ENCODE measurements around the gene EXO5. TPM values are rescaled to one million over a fixed set of nuclear protein-coding genes. Genes with fewer than 3 reads are reported as not detected.
A peak's percentile ranks its signal among the peaks of the same experiment; 100 is the strongest.

The EXO5 gene
- total and polyA plus RNA-seq, 2 of the 13 experiments (the other 11 are each of a cell fraction or from before 2014, with no cell fraction given) = 9.9 to 20.5 TPM

DNA sequence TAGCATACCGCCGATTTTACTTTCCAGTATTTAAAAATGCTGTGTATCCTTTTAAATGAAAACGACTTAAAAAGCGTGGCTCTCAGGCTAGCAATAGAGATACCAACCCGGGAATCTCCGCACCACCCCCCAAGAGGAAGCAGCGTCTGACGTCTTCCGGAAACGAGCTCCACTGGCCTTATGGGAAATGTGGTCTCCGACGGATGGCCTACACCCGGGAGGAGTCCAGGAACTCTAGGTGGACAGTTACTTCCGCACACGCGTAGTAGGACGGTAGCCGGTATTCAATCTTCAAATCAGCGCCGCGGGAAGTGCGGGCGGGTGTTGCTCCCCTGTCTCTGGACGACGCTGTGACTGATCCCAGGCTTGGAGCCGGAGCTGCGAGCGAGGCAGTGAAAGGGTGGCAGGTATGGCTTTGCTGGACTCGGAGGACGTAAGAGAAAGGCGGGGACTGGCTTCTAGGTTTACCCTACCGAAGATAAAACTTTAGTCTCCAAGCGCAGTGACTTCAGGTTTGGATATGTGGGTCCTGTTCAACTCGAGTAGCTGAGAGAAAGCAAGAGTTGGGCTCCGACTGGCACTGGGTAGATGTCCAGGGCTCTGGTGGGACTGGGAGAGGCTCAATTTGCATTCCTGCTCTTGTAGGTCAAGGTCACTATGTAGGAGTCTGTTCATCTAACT is 23.0 kb downstream of the EXO5 start, which contains the start of gene ZNF684 (continued):
- TF ChIP-seq, protein P1, sequence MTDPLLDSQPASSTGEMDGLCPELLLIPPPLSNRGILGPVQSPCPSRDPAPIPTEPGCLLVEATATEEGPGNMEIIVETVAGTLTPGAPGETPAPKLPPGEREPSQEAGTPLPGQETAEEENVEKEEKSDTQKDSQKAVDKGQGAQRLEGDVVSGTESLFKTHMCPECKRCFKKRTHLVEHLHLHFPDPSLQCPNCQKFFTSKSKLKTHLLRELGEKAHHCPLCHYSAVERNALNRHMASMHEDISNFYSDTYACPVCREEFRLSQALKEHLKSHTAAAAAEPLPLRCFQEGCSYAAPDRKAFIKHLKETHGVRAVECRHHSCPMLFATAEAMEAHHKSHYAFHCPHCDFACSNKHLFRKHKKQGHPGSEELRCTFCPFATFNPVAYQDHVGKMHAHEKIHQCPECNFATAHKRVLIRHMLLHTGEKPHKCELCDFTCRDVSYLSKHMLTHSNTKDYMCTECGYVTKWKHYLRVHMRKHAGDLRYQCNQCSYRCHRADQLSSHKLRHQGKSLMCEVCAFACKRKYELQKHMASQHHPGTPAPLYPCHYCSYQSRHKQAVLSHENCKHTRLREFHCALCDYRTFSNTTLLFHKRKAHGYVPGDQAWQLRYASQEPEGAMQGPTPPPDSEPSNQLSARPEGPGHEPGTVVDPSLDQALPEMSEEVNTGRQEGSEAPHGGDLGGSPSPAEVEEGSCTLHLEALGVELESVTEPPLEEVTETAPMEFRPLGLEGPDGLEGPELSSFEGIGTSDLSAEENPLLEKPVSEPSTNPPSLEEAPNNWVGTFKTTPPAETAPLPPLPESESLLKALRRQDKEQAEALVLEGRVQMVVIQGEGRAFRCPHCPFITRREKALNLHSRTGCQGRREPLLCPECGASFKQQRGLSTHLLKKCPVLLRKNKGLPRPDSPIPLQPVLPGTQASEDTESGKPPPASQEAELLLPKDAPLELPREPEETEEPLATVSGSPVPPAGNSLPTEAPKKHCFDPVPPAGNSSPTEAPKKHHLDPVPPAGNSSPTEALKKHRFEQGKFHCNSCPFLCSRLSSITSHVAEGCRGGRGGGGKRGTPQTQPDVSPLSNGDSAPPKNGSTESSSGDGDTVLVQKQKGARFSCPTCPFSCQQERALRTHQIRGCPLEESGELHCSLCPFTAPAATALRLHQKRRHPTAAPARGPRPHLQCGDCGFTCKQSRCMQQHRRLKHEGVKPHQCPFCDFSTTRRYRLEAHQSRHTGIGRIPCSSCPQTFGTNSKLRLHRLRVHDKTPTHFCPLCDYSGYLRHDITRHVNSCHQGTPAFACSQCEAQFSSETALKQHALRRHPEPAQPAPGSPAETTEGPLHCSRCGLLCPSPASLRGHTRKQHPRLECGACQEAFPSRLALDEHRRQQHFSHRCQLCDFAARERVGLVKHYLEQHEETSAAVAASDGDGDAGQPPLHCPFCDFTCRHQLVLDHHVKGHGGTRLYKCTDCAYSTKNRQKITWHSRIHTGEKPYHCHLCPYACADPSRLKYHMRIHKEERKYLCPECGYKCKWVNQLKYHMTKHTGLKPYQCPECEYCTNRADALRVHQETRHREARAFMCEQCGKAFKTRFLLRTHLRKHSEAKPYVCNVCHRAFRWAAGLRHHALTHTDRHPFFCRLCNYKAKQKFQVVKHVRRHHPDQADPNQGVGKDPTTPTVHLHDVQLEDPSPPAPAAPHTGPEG (CRISPR knock-in tag; IDR thresholded peaks at IDR 0.05) = 0 out of 2 replicates have a peak, but pooled peaks have one; percentile 46
- TF ChIP-seq, protein P2, sequence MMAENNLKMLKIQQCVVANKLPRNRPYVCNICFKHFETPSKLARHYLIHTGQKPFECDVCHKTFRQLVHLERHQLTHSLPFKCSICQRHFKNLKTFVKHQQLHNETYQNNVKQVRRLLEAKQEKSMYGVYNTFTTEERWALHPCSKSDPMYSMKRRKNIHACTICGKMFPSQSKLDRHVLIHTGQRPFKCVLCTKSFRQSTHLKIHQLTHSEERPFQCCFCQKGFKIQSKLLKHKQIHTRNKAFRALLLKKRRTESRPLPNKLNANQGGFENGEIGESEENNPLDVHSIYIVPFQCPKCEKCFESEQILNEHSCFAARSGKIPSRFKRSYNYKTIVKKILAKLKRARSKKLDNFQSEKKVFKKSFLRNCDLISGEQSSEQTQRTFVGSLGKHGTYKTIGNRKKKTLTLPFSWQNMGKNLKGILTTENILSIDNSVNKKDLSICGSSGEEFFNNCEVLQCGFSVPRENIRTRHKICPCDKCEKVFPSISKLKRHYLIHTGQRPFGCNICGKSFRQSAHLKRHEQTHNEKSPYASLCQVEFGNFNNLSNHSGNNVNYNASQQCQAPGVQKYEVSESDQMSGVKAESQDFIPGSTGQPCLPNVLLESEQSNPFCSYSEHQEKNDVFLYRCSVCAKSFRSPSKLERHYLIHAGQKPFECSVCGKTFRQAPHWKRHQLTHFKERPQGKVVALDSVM (CRISPR knock-in tag; IDR thresholded peaks at IDR 0.05) = no peak
- TF ChIP-seq, protein P3, sequence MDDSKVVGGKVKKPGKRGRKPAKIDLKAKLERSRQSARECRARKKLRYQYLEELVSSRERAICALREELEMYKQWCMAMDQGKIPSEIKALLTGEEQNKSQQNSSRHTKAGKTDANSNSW (CRISPR knock-in tag; IDR thresholded peaks at IDR 0.05; ENCODE audit: borderline replicate concordance) = no peak
- TF ChIP-seq ZNF773 (CRISPR knock-in tag; IDR thresholded peaks at IDR 0.05; ENCODE audit: borderline replicate concordance) = no peak
- TF ChIP-seq RFX3 (CRISPR knock-in tag; IDR thresholded peaks at IDR 0.05) = no peak
- no peak for TF ChIP-seq NFIC (IDR thresholded peaks at IDR 0.05; ENCODE audit: low read length)
- TF ChIP-seq ZNF550 (CRISPR knock-in tag; IDR thresholded peaks at IDR 0.05; ENCODE audit: borderline replicate concordance) = no peak
- TF ChIP-seq ZNF629 (CRISPR knock-in tag; conservative IDR thresholded peaks at IDR 0.05) = no peak
- TF ChIP-seq SP1 (IDR thresholded peaks at IDR 0.05) = no peak
- no peak; the same call in 1 of the 2 replicates for TF ChIP-seq SP1 (CRISPR knock-in tag; IDR thresholded peaks at IDR 0.05)
- no peak for TF ChIP-seq ZNF530 (CRISPR knock-in tag; IDR thresholded peaks at IDR 0.05; ENCODE audit: low read depth)
- TF ChIP-seq RORA (CRISPR knock-in tag; IDR thresholded peaks at IDR 0.05) = 0 out of 2 replicates have a peak, but pooled peaks have one; percentile 1
- TF ChIP-seq, protein P4, sequence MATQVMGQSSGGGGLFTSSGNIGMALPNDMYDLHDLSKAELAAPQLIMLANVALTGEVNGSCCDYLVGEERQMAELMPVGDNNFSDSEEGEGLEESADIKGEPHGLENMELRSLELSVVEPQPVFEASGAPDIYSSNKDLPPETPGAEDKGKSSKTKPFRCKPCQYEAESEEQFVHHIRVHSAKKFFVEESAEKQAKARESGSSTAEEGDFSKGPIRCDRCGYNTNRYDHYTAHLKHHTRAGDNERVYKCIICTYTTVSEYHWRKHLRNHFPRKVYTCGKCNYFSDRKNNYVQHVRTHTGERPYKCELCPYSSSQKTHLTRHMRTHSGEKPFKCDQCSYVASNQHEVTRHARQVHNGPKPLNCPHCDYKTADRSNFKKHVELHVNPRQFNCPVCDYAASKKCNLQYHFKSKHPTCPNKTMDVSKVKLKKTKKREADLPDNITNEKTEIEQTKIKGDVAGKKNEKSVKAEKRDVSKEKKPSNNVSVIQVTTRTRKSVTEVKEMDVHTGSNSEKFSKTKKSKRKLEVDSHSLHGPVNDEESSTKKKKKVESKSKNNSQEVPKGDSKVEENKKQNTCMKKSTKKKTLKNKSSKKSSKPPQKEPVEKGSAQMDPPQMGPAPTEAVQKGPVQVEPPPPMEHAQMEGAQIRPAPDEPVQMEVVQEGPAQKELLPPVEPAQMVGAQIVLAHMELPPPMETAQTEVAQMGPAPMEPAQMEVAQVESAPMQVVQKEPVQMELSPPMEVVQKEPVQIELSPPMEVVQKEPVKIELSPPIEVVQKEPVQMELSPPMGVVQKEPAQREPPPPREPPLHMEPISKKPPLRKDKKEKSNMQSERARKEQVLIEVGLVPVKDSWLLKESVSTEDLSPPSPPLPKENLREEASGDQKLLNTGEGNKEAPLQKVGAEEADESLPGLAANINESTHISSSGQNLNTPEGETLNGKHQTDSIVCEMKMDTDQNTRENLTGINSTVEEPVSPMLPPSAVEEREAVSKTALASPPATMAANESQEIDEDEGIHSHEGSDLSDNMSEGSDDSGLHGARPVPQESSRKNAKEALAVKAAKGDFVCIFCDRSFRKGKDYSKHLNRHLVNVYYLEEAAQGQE (IDR thresholded peaks at IDR 0.05; ENCODE audit: borderline replicate concordance in 1 of 2, low read depth in 1 of 2, low read length in 2 of 2) = no peak
- TF ChIP-seq MTF1 (CRISPR knock-in tag; IDR thresholded peaks at IDR 0.05) = no peak
- no peak for TF ChIP-seq HMG20B (CRISPR knock-in tag; conservative IDR thresholded peaks at IDR 0.05)
- no peak for TF ChIP-seq CENPT (CRISPR knock-in tag; IDR thresholded peaks at IDR 0.05; ENCODE audit: low read depth)
- TF ChIP-seq, protein P5, sequence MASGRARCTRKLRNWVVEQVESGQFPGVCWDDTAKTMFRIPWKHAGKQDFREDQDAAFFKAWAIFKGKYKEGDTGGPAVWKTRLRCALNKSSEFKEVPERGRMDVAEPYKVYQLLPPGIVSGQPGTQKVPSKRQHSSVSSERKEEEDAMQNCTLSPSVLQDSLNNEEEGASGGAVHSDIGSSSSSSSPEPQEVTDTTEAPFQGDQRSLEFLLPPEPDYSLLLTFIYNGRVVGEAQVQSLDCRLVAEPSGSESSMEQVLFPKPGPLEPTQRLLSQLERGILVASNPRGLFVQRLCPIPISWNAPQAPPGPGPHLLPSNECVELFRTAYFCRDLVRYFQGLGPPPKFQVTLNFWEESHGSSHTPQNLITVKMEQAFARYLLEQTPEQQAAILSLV (CRISPR knock-in tag; IDR thresholded peaks at IDR 0.05; ENCODE audit: borderline replicate concordance) = peak; percentile 55; the same call in 1 of the 2 replicates
